ENCODE results near the gene NDUFS6. TPM values are rescaled to one million over a fixed set of nuclear protein-coding genes. Genes with fewer than 3 reads are reported as not detected.

NDUFS6 gene
- total RNA-seq, 1 donor from 2014 or later, result 26.8 TPM

GRCh38 chr5:1834721-1835429, 33.7 kb downstream of the NDUFS6 start:
- DNase-seq (ENCODE audit: extremely low spot score in 2 of 2), result no peak
- TF ChIP-seq POLR2A (IDR thresholded peaks at IDR 0.05) (no peak), POLR2AphosphoS5 (IDR thresholded peaks at IDR 0.05; ENCODE audit: insufficient read depth in 1 of 2, low read depth in 1 of 2) (no peak)
- TF ChIP-seq, protein P1, sequence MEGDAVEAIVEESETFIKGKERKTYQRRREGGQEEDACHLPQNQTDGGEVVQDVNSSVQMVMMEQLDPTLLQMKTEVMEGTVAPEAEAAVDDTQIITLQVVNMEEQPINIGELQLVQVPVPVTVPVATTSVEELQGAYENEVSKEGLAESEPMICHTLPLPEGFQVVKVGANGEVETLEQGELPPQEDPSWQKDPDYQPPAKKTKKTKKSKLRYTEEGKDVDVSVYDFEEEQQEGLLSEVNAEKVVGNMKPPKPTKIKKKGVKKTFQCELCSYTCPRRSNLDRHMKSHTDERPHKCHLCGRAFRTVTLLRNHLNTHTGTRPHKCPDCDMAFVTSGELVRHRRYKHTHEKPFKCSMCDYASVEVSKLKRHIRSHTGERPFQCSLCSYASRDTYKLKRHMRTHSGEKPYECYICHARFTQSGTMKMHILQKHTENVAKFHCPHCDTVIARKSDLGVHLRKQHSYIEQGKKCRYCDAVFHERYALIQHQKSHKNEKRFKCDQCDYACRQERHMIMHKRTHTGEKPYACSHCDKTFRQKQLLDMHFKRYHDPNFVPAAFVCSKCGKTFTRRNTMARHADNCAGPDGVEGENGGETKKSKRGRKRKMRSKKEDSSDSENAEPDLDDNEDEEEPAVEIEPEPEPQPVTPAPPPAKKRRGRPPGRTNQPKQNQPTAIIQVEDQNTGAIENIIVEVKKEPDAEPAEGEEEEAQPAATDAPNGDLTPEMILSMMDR (IDR thresholded peaks at IDR 0.05), result no peak
- Histone ChIP-seq H3K27ac (no peak overlapping the region), H3K27me3 (no peaks in the 10 kb centered on the region), H3K9me3 (no peaks in the 10 kb centered on the region), H3K36me3 (no peaks in the 10 kb centered on the region), H3K4me1 (no peaks in the 10 kb centered on the region), H3K4me3 (no peak overlapping the region)
- intact Hi-C loops (cut with DNase I), result no loop called here

- no peak for DNase-seq (ENCODE audit: extremely low spot score in 2 of 2)
- Histone ChIP-seq H3K27me3 (no peaks in the 10 kb centered on the region), H3K4me3 (no peak overlapping the region), H3K4me1 (no peaks in the 10 kb centered on the region), H3K36me3 (no peaks in the 10 kb centered on the region), H3K9me3 (no peaks in the 10 kb centered on the region), H3K27ac (no peak overlapping the region)
- TF ChIP-seq, protein P1 (IDR thresholded peaks at IDR 0.05), result no peak
- no peak for TF ChIP-seq POLR2A (IDR thresholded peaks at IDR 0.05)
- no peak for TF ChIP-seq POLR2AphosphoS5 (IDR thresholded peaks at IDR 0.05; ENCODE audit: insufficient read depth in 1 of 2, low read depth in 1 of 2)
- intact Hi-C loops (cut with DNase I), result no loop called here
Measured at GRCh38 chr5:1835431-1835830, 34.2 kb downstream of the NDUFS6 start.

GRCh38 chr5:1836176-1836890, 35.1 kb downstream of the NDUFS6 start:
- no peak overlapping the region for H3K27ac ChIP-seq
- DNase-seq (ENCODE audit: extremely low spot score in 2 of 2), result no peak
- no peaks in the 10 kb centered on the region for H3K27me3 ChIP-seq
- TF ChIP-seq, protein P1 (IDR thresholded peaks at IDR 0.05), result no peak
- no peak for TF ChIP-seq POLR2AphosphoS5 (IDR thresholded peaks at IDR 0.05; ENCODE audit: insufficient read depth in 1 of 2, low read depth in 1 of 2)
- no peak for TF ChIP-seq POLR2A (IDR thresholded peaks at IDR 0.05)
- intact Hi-C loops (cut with DNase I), result no loop called here
- H3K4me3 ChIP-seq, result no peak overlapping the region
- H3K4me1 ChIP-seq, result no peaks in the 10 kb centered on the region
- H3K36me3 ChIP-seq, result no peaks in the 10 kb centered on the region
- H3K9me3 ChIP-seq, result no peaks in the 10 kb centered on the region

DNA sequence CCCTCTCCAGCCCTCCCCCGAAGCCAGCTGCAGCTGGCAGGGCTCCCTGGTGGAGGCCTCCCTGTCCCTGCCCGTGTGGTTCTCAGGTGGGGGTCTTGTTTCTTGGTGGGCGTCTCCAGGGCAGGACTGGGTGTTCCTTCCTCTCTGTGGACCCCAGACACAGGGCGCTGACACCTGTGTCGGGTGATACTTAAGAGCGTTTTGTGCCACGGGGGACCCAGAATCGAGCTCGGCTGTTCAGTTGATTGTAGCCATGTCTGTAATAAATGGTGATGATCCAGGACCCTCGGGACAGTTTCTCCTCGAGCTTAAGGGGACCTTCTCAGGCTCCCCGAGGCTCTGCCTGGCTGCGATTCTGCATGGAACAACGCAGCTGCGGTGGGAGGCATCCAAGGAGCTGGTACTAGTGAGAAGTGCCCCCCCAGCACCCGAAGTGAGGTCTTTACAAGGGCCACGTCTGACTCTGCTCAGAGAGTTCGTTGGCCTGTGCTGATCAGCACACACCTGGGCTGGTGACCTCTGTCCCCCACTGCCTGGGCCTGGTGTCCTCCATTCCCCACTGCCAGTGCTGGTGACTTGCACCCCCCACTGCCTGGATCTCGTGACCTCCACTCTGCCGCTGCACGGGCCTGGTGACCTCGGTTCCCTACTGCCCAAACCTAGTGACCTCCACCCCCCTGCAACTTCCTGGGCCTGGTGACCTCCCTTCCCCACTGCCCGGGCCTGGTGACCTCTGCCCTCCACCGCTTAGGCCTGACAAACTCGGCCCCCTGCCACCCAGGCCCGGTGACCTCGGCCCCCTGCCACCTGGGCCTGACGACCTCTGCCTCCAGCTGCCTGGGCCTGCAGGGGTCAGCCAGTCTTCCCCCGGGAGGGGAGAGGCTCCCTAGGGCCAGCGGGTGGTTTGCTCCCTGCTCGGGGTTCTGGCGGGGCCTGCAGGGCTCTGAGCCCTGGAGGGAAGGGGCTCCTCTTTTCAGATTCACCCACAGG, 36.0 kb downstream of the NDUFS6 start:
- intact Hi-C loops (cut with DNase I), result no loop called here
- H3K27me3 ChIP-seq, result no peaks in the 10 kb centered on the region
- H3K9me3 ChIP-seq, result no peaks in the 10 kb centered on the region
- no peaks in the 10 kb centered on the region for H3K4me1 ChIP-seq
- H3K4me3 ChIP-seq, result no peak overlapping the region
- TF ChIP-seq, protein P1 (IDR thresholded peaks at IDR 0.05), result no peak
- TF ChIP-seq POLR2AphosphoS5 (IDR thresholded peaks at IDR 0.05; ENCODE audit: insufficient read depth in 1 of 2, low read depth in 1 of 2), result no peak
- no peak for TF ChIP-seq POLR2A (IDR thresholded peaks at IDR 0.05)
- no peaks in the 10 kb centered on the region for H3K36me3 ChIP-seq
- no peak overlapping the region for H3K27ac ChIP-seq
- DNase-seq (ENCODE audit: extremely low spot score in 2 of 2), result no peak

Measured in vagina (tissue), 2 donors.